ENCODE data around the gene ICAM5. TPM values are rescaled to one million over a fixed set of nuclear protein-coding genes. Genes with fewer than 3 reads are reported as not detected.

ICAM5 gene
- total and polyA plus RNA-seq, 9 of the 15 experiments (the other 6 are each of a cell fraction or from before 2014, with no cell fraction given): 0.10 to 114 (median 13.7) TPM

DNA sequence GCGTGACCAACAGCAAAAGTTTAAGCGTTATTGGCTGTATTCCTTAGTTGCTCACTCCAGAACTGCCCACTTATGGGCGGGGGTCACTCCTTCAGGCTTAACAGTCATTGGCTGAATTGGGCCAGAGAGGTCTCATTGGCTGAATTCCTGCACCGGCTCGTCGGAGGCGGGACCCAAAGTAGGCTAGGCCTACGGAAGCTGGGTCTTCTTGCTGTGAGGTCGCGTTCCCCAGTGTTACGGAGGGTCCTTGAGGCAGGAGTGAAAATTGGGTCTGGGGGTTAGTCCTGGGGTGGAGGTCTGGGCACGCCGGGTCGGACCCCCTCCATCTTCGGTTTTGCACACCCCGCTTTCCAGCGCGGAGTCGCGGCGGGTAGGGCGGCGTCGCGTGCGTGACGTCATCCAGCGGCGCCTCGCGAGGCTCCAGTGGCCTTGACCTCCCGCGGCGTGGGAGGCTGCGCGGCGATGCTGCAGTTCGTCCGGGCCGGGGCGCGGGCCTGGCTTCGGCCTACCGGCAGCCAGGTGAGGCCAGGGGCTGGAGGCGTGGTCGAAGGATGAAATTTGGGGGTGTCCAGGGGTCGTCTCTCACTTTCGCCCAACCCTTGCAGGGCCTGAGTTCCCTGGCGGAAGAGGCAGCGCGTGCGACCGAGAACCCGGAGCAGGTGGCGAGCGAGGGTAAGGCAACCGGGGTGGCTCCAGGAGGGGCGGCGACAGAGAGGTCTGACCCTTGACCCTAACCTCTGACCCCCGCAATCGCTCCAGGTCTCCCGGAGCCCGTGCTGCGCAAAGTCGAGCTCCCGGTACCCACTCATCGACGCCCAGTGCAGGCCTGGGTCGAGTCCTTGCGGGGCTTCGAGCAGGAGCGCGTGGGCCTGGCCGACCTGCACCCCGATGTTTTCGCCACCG lies 37.7 kb upstream of the ICAM5 start, which contains the start of gene MRPL4 (continued):
- 0 out of 2 replicates have a peak, but pooled peaks have one; percentile 68 for TF ChIP-seq ZNF77 (CRISPR knock-in tag; IDR thresholded peaks at IDR 0.05)
- TF ChIP-seq PRPF4 (IDR thresholded peaks at IDR 0.05; ENCODE audit: insufficient read depth, low read depth, low read length, poor library complexity, severe bottlenecking): peak; percentile 51
- no peak for TF ChIP-seq SRSF9 (IDR thresholded peaks at IDR 0.05; ENCODE audit: borderline replicate concordance, low read depth, low read length)
- TF ChIP-seq YY1 (IDR thresholded peaks at IDR 0.05; ENCODE audit: borderline replicate concordance in 1 of 3, control insufficient read depth in 1 of 3, extremely low read depth in 1 of 3, insufficient read depth in 3 of 3, insufficient read length in 1 of 3, insufficient replicate concordance in 2 of 3, low read depth in 1 of 3, low read length in 2 of 3): peak in 2 of 3 experiments; percentile 70 to 75
- no peak for TF ChIP-seq FOXJ3 (CRISPR knock-in tag; IDR thresholded peaks at IDR 0.05)
- TF ChIP-seq ATF1 (CRISPR knock-in tag; IDR thresholded peaks at IDR 0.05): peak; percentile 99
- TF ChIP-seq ATF1 (tag; IDR thresholded peaks at IDR 0.05): peak; percentile 100
- TF ChIP-seq, protein P1, sequence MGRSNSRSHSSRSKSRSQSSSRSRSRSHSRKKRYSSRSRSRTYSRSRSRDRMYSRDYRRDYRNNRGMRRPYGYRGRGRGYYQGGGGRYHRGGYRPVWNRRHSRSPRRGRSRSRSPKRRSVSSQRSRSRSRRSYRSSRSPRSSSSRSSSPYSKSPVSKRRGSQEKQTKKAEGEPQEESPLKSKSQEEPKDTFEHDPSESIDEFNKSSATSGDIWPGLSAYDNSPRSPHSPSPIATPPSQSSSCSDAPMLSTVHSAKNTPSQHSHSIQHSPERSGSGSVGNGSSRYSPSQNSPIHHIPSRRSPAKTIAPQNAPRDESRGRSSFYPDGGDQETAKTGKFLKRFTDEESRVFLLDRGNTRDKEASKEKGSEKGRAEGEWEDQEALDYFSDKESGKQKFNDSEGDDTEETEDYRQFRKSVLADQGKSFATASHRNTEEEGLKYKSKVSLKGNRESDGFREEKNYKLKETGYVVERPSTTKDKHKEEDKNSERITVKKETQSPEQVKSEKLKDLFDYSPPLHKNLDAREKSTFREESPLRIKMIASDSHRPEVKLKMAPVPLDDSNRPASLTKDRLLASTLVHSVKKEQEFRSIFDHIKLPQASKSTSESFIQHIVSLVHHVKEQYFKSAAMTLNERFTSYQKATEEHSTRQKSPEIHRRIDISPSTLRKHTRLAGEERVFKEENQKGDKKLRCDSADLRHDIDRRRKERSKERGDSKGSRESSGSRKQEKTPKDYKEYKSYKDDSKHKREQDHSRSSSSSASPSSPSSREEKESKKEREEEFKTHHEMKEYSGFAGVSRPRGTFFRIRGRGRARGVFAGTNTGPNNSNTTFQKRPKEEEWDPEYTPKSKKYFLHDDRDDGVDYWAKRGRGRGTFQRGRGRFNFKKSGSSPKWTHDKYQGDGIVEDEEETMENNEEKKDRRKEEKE (IDR thresholded peaks at IDR 0.05; ENCODE audit: borderline replicate concordance in 1 of 2, control insufficient read depth in 1 of 2, low read depth in 2 of 2, low read length in 1 of 2): no peak
- TF ChIP-seq KLF13 (tag; IDR thresholded peaks at IDR 0.05; ENCODE audit: borderline replicate concordance, low read depth): peak; percentile 57; the same call in 1 of the 2 replicates
- peak; percentile 98 for TF ChIP-seq ESRRA (IDR thresholded peaks at IDR 0.05; ENCODE audit: borderline replicate concordance, low read depth)
- peak; percentile 84 for TF ChIP-seq ASH1L (IDR thresholded peaks at IDR 0.05; ENCODE audit: borderline replicate concordance, low read depth, partially characterized antibody)
- peak; percentile 82 for TF ChIP-seq SAP30 (IDR thresholded peaks at IDR 0.05; ENCODE audit: borderline replicate concordance, insufficient read depth, low read depth, low read length, poor library complexity, severe bottlenecking)
- TF ChIP-seq CXXC5 (CRISPR knock-in tag; IDR thresholded peaks at IDR 0.05): peak; percentile 97
- TF ChIP-seq ZNF143 (CRISPR knock-in tag; IDR thresholded peaks at IDR 0.05): no peak
- TF ChIP-seq L3MBTL2 (IDR thresholded peaks at IDR 0.05): peak; percentile 91
- TF ChIP-seq ZNF311 (CRISPR knock-in tag; IDR thresholded peaks at IDR 0.05): no peak
- no peak for TF ChIP-seq MCM2 (IDR thresholded peaks at IDR 0.05; ENCODE audit: low read depth)
- TF ChIP-seq CHCHD3 (CRISPR knock-in tag; IDR thresholded peaks at IDR 0.05): no peak
- no peak for TF ChIP-seq ZNF212 (CRISPR knock-in tag; IDR thresholded peaks at IDR 0.05)
- peak in 1 of 2 experiments; percentile 55; a peak in 1 of 4 replicates for TF ChIP-seq KDM4B (IDR thresholded peaks at IDR 0.05; ENCODE audit: borderline replicate concordance in 2 of 2, low read depth in 1 of 2)
- no peak for TF ChIP-seq KLF10 (CRISPR knock-in tag; IDR thresholded peaks at IDR 0.05)
- TF ChIP-seq, protein P2, sequence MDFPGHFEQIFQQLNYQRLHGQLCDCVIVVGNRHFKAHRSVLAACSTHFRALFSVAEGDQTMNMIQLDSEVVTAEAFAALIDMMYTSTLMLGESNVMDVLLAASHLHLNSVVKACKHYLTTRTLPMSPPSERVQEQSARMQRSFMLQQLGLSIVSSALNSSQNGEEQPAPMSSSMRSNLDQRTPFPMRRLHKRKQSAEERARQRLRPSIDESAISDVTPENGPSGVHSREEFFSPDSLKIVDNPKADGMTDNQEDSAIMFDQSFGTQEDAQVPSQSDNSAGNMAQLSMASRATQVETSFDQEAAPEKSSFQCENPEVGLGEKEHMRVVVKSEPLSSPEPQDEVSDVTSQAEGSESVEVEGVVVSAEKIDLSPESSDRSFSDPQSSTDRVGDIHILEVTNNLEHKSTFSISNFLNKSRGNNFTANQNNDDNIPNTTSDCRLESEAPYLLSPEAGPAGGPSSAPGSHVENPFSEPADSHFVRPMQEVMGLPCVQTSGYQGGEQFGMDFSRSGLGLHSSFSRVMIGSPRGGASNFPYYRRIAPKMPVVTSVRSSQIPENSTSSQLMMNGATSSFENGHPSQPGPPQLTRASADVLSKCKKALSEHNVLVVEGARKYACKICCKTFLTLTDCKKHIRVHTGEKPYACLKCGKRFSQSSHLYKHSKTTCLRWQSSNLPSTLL (IDR thresholded peaks at IDR 0.05): no peak

All from K562 (cell line).